Fibroblast of lung (primary cell): ENCODE data around the gene UNKL.

Source experiments
- EZH2 ChIP-seq: IDR thresholded peaks from 2 replicates; pipeline ENCODE4 v1.5.1; 2012; ENCODE audit warnings: low read length, control low read depth, mild to moderate bottlenecking; ENCODE audit errors: missing control alignments
- TF ChIP-seq, protein P1 (sequence below), 2 donors: IDR thresholded peaks in 1 of 2; conservative IDR thresholded peaks in 1 of 2; 1 replicate in 1 of 2; 2 replicates in 1 of 2; pipeline ENCODE4 v1.5.1; 2011 to 2012; ENCODE audit warnings: low read length in 2 of 2, control low read depth in 1 of 2, inconsistent platforms in 1 of 2, low read depth in 1 of 2, mild to moderate bottlenecking in 1 of 2

DNA sequence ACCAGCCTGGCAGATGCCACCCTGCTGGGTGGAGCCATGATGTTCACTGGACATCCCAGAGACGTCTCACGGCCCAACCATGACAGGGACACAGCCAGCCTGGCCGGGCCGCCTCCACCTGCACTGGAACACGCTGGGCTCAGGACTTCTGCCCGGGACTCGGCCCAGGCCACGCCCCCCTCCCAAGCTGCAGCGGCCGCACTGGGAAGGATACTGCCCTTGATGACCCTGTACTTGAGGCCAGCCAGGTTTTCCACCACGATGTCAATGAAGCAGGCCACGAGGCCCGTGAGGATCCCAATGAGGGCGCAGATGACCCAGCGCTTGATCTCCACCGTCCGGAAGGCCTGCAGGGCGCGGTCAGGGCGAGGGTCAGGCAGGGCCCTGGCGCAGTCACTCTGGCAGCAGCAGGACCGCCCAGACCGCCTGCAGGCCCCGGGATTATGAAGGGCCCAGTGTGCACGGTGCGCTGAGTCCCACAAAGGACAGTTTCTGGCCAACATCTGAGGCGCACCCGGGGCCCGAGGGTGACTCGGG, 46.2 kb upstream of the UNKL start:
- TF ChIP-seq, protein P1, sequence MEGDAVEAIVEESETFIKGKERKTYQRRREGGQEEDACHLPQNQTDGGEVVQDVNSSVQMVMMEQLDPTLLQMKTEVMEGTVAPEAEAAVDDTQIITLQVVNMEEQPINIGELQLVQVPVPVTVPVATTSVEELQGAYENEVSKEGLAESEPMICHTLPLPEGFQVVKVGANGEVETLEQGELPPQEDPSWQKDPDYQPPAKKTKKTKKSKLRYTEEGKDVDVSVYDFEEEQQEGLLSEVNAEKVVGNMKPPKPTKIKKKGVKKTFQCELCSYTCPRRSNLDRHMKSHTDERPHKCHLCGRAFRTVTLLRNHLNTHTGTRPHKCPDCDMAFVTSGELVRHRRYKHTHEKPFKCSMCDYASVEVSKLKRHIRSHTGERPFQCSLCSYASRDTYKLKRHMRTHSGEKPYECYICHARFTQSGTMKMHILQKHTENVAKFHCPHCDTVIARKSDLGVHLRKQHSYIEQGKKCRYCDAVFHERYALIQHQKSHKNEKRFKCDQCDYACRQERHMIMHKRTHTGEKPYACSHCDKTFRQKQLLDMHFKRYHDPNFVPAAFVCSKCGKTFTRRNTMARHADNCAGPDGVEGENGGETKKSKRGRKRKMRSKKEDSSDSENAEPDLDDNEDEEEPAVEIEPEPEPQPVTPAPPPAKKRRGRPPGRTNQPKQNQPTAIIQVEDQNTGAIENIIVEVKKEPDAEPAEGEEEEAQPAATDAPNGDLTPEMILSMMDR (conservative IDR thresholded peaks at IDR 0.05 in 1 of 2, IDR thresholded peaks at IDR 0.05 in 1 of 2; ENCODE audit: low read depth in 1 of 2, low read length in 2 of 2) = no peak
- no peak for TF ChIP-seq EZH2
